ENCODE data around the gene MAMDC2. TPM values are rescaled to one million over a fixed set of nuclear protein-coding genes. Genes with fewer than 3 reads are reported as not detected.

MAMDC2 gene
- total RNA-seq, 8 experiments from 2014 or later, result 0.04 to 6.4 (median 0.38) TPM

DNA sequence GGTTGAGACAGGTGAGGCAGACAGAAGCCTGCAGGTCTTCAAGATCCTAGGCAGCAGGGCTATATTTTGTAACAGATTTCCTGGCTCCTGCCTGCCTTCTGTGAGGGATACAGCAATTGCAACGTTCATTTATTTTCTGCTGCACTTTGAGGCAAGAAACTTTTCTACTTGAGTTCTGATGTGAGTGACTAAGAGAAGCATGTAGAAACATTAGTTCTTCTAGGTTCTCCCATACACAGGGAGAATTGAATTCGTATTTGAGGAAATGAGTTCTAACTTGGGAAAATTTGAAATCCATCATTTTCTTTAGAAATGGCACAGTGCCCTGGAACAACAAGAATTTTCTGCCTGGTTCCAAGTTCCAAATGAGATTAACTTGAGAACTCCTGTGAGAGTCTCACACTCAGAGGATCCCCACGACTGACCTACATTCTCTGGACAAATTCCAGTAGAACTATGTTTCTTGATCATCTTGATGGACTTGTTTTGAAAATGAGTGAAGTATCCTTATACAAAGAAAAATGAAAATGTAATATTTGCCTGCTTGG, 15.0 kb downstream of the MAMDC2 start:
- Histone ChIP-seq H3K4me1 (replicated peaks in 1 of 2) (no peaks in the 10 kb centered on the region), H3K4me3 (no peak overlapping the region), H3K27ac (no peak overlapping the region)
- no peak for ATAC-seq (replicated peaks in 6 of 8)
- in situ Hi-C loops (cut with MboI; ENCODE audit: low pct_unique_long_range_greater_than_20kb in 2 of 9, low sequenced_read_pairs in 9 of 9, unreplicated experiment in 9 of 9), result no loop called here
- WGBS, 10 experiments, result 0 to 82% (median 66%) methylated on average over 1 to 3 of the region's 3 CpGs; no CpG with 5 or more reads in 4 of the 10 experiments

DNA sequence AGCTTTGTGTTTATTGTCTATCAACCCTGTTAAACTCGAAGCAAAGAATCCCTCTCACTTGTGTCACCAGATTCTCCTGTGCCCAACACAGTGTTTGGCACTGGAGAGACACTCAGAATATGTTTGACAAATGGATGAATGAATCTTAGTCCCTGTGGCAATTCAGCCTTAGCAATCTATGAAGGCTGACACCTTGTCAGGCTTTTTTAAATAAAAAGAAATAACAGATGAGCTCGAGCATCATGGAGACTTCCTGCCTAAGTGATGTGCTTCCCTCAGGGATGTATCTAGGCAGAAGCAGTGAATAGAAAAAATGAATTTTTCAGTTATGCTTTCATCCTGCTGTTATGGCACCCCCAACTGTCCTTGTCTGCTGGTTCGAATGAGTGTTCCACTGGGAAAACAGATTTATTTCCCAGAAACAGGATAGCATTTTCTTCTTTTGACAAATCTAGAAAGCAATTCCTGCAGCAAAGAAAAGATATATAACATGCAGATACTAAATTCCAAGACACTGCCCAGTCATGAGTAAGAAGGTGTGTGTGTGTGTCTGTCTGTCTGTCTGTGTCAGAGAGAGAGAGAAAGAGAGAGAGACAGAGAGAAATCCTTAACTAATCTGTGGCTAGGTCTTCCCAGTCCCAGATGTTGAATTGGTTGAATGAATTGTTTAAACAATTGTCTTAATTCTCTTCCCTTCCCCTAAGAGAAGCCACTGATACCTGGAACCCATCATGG, 16.7 kb downstream of the MAMDC2 start:
- no peaks in the 10 kb centered on the region for H3K4me1 ChIP-seq (replicated peaks in 1 of 2)
- H3K27ac ChIP-seq, result no peak overlapping the region
- WGBS, 10 experiments, result 18 to 83% (median 60%) methylated on average over 1 to 3 of the region's 3 CpGs; no CpG with 5 or more reads in 1 of the 10 experiments
- in situ Hi-C loops (cut with MboI; ENCODE audit: low pct_unique_long_range_greater_than_20kb in 2 of 9, low sequenced_read_pairs in 9 of 9, unreplicated experiment in 9 of 9), result no loop called here
- no peak for ATAC-seq (replicated peaks in 6 of 8)
- no peak overlapping the region for H3K4me3 ChIP-seq

DNA sequence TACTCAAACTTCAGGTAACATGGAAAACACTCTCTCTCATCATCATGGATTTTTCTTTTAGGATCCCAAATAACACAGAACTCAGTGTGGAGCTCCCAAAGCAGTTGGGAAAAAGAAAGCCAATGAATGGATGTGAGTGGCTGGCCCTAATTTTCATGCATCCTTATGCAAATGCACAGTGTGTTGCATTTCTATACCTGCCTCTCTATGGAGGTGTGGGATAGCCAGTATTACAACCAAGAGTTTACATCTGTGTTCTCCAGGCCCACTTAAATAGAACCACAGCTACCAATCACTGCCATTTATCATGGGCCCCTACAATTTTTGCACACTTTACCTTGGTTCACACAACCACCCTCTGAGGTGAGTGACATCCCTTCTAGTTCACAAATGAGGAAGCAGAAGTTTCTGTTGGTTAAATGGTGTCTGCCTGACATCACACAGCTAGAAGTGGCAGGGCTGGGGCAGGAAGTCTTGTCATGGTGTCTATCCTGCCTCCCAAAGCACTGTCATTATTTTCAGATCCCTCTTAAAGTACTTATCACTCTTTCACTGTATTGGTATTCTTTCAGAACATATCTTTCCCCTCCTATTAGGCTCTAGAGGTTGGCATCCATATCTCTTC, 17.3 kb downstream of the MAMDC2 start:
- H3K4me3 ChIP-seq, result no peak overlapping the region
- in situ Hi-C loops (cut with MboI; ENCODE audit: low pct_unique_long_range_greater_than_20kb in 2 of 9, low sequenced_read_pairs in 9 of 9, unreplicated experiment in 9 of 9), result no loop called here

DNA sequence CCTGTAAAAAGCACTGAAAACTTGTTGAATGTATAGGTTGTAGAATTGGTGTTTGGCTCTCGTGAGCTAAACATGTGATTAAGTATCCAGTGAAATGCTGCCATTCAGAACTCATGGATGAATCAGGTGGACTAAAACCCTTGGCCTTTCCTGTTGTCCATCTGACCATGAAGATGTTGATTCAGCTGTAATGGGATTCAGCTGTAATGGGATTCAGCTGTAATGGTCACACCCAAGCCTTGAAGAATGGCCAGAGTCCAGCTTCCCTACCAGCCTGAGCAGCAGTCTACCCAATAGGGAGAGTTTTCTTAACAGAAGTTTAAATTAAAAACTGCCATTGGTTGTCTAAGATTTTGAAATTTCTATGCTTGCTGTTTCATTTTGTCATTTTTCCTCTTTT, 18.1 kb downstream of the MAMDC2 start:
- WGBS, 10 experiments, result 0 to 85% (median 71%) methylated on average over 1 of the region's 1 CpG; no CpG with 5 or more reads in 3 of the 10 experiments
- no peak overlapping the region for H3K4me3 ChIP-seq
- no peaks in the 10 kb centered on the region for H3K4me1 ChIP-seq (replicated peaks in 1 of 2)
- H3K27ac ChIP-seq, result no peak overlapping the region
- peak in 3 of 8 experiments; percentile 49 to 100 (median 100) for ATAC-seq (replicated peaks in 6 of 8)
- in situ Hi-C loops (cut with MboI; ENCODE audit: low pct_unique_long_range_greater_than_20kb in 2 of 9, low sequenced_read_pairs in 9 of 9, unreplicated experiment in 9 of 9), result no loop called here

More for the DNA sequence above, 17.3 kb downstream of the MAMDC2 start:
- Histone ChIP-seq H3K4me1 (replicated peaks in 1 of 2) (no peaks in the 10 kb centered on the region), H3K27ac (no peak overlapping the region)
- ATAC-seq (replicated peaks in 6 of 8), result no peak

DNA sequence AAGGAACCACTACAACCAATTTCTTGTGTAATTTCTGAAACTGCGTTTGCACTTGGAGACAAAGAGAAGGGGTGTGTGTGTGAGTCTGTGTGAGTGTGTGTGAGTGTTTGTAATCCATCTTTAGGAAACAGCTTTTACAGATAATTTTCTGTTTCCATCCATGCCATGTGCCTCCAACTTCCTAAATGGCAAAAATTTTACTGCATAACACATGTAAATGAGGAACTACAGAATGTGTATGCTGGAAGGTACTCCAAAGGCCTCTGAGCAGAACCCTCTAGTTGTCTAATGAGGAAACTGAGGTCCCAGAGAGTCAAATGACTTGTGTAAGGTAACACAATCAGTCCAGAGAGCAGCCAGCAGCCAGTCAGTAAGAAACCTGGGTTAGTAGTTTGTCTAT, 20.8 kb downstream of the MAMDC2 start:
- Histone ChIP-seq H3K4me3 (no peak overlapping the region), H3K4me1 (replicated peaks in 1 of 2) (no peaks in the 10 kb centered on the region), H3K27ac (no peak overlapping the region)
- no peak for ATAC-seq (replicated peaks in 6 of 8)
- in situ Hi-C loops (cut with MboI; ENCODE audit: low pct_unique_long_range_greater_than_20kb in 2 of 9, low sequenced_read_pairs in 9 of 9, unreplicated experiment in 9 of 9), result no loop called here
- WGBS, 10 experiments, result 80 to 100% (median 90%) methylated on average over 1 of the region's 1 CpG; no CpG with 5 or more reads in 4 of the 10 experiments

DNA sequence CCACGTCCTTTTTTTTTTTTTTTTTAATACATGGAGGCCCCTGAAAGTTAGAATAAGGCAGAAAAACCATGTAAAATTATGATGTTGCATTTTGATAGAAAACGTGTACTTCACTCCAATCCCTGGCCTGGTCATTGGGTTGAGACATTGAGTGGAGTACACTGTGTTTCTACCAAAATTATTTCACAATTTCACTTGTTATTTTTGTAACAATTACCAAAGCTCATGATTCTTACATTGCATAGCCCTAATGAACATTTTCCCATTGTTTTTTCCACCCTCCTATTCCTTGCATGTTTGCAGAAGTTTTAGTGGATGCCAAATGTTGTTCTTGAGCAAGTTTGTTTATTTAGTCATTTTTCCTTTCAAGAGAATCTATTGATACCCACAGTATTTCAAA, 21.9 kb downstream of the MAMDC2 start:
- WGBS, 10 experiments, result 0 to 90% (median 35%) methylated on average over 1 to 2 of the region's 2 CpGs; no CpG with 5 or more reads in 2 of the 10 experiments
- ATAC-seq (replicated peaks in 6 of 8), result no peak
- in situ Hi-C loops (cut with MboI; ENCODE audit: low pct_unique_long_range_greater_than_20kb in 2 of 9, low sequenced_read_pairs in 9 of 9, unreplicated experiment in 9 of 9), result no loop called here
- Histone ChIP-seq H3K4me1 (replicated peaks in 1 of 2) (no peaks in the 10 kb centered on the region), H3K27ac (no peak overlapping the region), H3K4me3 (no peak overlapping the region)

DNA sequence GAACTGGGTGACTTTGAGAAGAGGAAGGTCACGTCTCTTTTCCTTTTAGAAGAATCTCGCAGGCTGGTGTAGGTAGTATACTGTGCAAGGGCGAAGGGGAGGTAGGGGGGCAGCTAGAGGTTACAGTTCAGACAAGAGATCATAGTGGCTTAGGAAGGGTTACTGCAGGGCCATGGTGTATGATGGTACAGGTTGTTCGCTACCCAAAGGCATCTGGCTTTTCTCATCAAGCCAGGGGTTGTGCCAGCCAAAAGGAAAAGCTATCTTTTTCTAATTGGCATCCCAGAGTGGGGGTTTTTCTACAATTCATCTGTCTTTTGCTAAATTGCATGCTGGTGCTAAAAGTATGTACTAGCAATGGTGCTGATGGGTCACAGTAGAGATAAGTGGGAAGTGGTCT, 22.8 kb downstream of the MAMDC2 start:
- Histone ChIP-seq H3K4me3 (no peak overlapping the region), H3K27ac (no peak overlapping the region), H3K4me1 (replicated peaks in 1 of 2) (no peaks in the 10 kb centered on the region)
- in situ Hi-C loops (cut with MboI; ENCODE audit: low pct_unique_long_range_greater_than_20kb in 2 of 9, low sequenced_read_pairs in 9 of 9, unreplicated experiment in 9 of 9), result no loop called here
- 53 to 100% (median 63%) methylated on average over 1 to 3 of the region's 4 CpGs; no CpG with 5 or more reads in 4 of the 10 experiments for WGBS, 10 experiments
- no peak for ATAC-seq (replicated peaks in 6 of 8)

DNA sequence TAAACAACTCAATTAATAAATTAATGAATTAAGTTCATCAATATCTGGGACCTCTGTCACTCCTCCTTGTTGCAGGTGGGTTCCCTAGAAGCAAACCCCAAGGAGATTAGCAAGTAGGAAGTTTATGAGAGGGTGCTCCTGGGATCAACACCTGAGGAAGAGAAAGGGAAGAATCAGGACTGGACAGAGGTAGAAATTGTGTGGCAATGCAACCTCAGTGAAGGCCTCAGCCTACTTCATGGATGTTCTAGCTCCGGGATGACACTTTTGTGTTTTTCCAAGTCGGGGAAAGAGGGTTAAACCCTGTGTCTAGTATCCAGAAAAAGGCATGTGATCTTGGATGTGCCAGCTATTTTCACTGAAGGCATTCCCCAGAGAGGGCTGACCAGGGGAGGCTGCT, 23.2 kb downstream of the MAMDC2 start:
- in situ Hi-C loops (cut with MboI; ENCODE audit: low pct_unique_long_range_greater_than_20kb in 2 of 9, low sequenced_read_pairs in 9 of 9, unreplicated experiment in 9 of 9), result no loop called here
- no peak for ATAC-seq (replicated peaks in 6 of 8)
- Histone ChIP-seq H3K4me3 (no peak overlapping the region), H3K27ac (no peak overlapping the region), H3K4me1 (replicated peaks in 1 of 2) (no peaks in the 10 kb centered on the region)
- WGBS, 10 experiments, result 40 to 85% (median 60%) methylated on average over 1 to 2 of the region's 2 CpGs; no CpG with 5 or more reads in 4 of the 10 experiments

DNA sequence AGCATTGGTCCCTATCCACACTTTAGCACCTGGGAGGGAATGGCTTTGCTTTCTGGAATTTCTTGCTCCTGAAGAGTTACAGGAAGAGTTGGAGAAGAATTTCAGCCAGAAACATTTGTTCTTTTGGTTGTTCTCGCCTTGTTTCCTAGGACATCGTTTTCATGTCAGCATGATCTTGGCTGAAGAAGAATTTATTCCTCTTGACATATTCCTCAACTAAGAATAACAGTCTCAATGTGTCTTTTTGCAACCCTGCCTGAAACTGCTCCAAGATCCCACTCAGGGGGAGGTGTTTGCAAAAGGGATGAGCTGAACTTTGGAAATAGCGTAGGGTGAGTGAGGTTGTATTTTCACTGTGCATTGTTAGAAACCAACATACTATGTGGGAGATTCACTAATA, 26.1 kb downstream of the MAMDC2 start:
- WGBS, 10 experiments, result 20 to 100% (median 71%) methylated on average over 1 to 3 of the region's 3 CpGs
- in situ Hi-C loops (cut with MboI; ENCODE audit: low pct_unique_long_range_greater_than_20kb in 2 of 9, low sequenced_read_pairs in 9 of 9, unreplicated experiment in 9 of 9), result no loop called here
- Histone ChIP-seq H3K4me3 (no peak overlapping the region), H3K27ac (no peak overlapping the region), H3K4me1 (replicated peaks in 1 of 2) (no peaks in the 10 kb centered on the region)
- ATAC-seq (replicated peaks in 6 of 8), result no peak

DNA sequence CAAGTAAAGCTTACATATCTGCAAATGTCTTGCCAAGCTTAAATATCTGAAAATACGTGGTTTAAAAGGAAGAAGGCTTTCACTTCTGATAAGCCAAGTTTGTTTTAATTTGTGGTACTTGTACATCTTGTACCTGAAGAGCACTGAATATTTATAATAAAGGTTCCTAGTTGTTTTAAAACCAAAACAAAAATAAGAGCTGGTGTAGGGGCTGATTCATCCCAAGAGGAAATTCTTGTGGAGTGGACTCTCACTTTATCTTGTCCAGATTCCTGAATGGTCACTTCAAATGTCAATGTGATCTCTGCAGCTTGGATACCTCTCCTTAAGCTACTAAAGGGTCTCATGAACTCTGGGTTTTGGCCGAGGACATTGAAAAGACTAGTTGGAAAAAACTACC, 29.5 kb downstream of the MAMDC2 start:
- ATAC-seq (replicated peaks in 6 of 8), result no peak
- WGBS, 10 experiments, result 8 to 72% (median 46%) methylated on average over 1 to 2 of the region's 2 CpGs
- Histone ChIP-seq H3K27ac (no peak overlapping the region), H3K4me1 (replicated peaks in 1 of 2) (no peaks in the 10 kb centered on the region), H3K4me3 (no peak overlapping the region)
- in situ Hi-C loops (cut with MboI; ENCODE audit: low pct_unique_long_range_greater_than_20kb in 2 of 9, low sequenced_read_pairs in 9 of 9, unreplicated experiment in 9 of 9), result no loop called here

DNA sequence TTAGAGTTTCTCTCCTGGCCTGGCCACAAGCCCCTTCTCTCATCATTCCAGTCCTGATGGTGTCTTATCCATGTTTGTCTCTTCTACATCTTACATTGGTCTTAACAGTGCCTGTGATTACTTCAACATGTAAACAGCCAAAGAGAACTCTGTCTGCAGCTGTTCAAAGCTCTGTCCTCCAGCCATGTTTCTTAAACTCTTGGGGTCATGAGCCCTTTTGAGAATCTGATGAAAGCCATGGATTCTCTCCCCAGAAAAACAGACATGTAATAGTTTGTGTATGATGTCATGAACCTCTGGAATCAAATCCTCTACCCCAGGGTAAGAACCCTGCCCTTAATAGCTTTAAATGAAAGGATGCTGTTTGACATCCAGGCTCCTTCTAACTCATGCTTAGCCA, 30.1 kb downstream of the MAMDC2 start:
- H3K4me3 ChIP-seq, result no peak overlapping the region
- ATAC-seq (replicated peaks in 6 of 8), result no peak
- in situ Hi-C loops (cut with MboI; ENCODE audit: low pct_unique_long_range_greater_than_20kb in 2 of 9, low sequenced_read_pairs in 9 of 9, unreplicated experiment in 9 of 9), result no loop called here
- H3K27ac ChIP-seq, result no peak overlapping the region
- H3K4me1 ChIP-seq (replicated peaks in 1 of 2), result peaks cover 0 to under 1% of the 10 kb centered on the region in 2 donors

DNA sequence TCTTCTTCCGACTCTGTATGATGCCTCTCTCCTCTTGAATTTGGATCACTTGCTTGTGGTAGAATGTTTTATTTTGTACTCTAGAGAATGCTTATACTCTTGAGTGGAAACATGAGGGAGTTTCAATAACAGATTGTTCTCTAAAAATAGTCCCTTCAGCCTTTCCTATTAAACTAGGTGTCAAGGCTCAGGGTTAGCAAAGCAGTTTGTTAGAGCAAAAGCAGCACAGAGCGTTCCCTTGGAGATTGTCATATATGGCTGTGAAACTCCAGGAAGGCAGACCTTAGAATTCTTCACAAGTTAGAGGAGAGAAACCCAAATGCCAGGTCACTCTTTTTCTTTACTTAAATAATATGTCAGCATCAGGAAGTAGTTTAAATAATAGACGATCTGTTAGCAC, 33.0 kb downstream of the MAMDC2 start:
- 0 to 100% (median 82%) methylated on average over 1 to 3 of the region's 3 CpGs; no CpG with 5 or more reads in 2 of the 10 experiments for WGBS, 10 experiments
- in situ Hi-C loops (cut with MboI; ENCODE audit: low pct_unique_long_range_greater_than_20kb in 2 of 9, low sequenced_read_pairs in 9 of 9, unreplicated experiment in 9 of 9), result no loop called here
- Histone ChIP-seq H3K4me3 (no peak overlapping the region), H3K4me1 (replicated peaks in 1 of 2) (peaks cover 8 to 19% of the 10 kb centered on the region in 2 donors), H3K27ac (no peak overlapping the region)
- ATAC-seq (replicated peaks in 6 of 8), result no peak

DNA sequence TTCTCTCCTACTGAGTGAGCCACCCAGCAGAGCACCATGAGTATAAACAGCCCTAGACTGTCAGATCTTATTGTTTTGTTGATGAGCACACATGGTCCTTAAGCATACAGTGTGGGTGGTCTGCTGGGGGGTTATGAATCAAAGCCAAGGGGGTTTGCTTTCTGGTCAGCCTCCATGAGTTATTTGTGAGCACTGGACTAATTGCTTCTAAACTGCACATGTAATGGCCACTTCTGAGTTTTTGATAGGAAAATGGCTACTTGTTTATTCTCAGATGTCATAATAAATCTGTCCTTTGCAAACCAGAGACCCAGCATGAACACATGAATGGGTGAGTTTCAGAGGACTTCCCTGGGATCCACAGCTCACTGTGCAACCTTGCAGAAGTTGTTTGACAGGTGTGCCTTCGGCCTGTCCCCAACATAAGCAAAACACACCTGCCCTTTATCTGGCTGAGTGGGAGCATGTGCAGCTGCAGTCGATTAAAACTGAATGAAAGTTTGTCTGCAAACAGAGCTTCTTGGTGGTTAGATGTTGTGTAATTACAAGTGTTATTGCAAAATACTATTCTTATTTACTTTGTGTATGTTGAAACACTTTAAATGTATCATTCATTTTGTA, 35.9 kb downstream of the MAMDC2 start:
- WGBS, 10 experiments, result 0 to 100% (median 75%) methylated on average over 1 to 2 of the region's 2 CpGs; no CpG with 5 or more reads in 5 of the 10 experiments
- ATAC-seq (replicated peaks in 6 of 8), result peak in 4 of 8 experiments; percentile 44 to 65 (median 54)
- Histone ChIP-seq H3K4me3 (no peak overlapping the region), H3K27ac (no peak overlapping the region), H3K4me1 (replicated peaks in 1 of 2) (peaks cover 12 to 28% of the 10 kb centered on the region in 2 donors)
- in situ Hi-C loops (cut with MboI; ENCODE audit: low pct_unique_long_range_greater_than_20kb in 2 of 9, low sequenced_read_pairs in 9 of 9, unreplicated experiment in 9 of 9), result no loop called here
